ENCODE data around the gene MBNL1. TPM values are rescaled to one million over a fixed set of nuclear protein-coding genes. Genes with fewer than 3 reads are reported as not detected.

MBNL1 gene
- total RNA-seq, 1 experiment from 2014 or later: 200 TPM

DNA sequence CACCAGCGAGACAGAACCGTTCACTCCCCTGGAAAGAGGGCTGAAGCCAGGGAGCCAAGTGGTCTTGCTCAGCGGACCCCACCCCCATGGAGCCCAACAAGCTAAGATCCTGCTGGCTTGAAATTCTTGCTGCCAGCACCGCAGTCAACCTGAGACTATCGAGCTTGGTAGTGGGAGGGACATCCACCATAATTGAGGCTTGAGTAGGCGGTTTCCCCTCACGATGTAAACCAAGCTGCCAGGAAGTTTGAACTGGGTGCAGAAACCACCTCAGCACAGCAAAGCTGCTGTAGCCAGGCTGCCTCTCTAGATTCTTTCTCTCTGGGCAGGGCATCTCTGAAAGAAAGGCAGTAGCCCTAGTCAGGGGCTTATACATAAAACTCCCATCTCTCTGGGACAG lies 151.0 kb downstream of the MBNL1 start:
- no peak for ATAC-seq
- no peak overlapping the region for H2AFZ ChIP-seq (ENCODE audit: low read depth, low read length, poor library complexity, severe bottlenecking)
- H3K4me1 ChIP-seq (ENCODE audit: control insufficient read depth in 1 of 2, insufficient read depth in 2 of 2, low read length in 2 of 2): no peaks in the 10 kb centered on the region
- peaks cover 10 to 21% of the 10 kb centered on the region in 2 experiments; a peak in 3 of 4 replicates for H3K36me3 ChIP-seq (ENCODE audit: control insufficient read depth in 1 of 2, insufficient read depth in 2 of 2, low read length in 2 of 2)
- no peak for DNase-seq (ENCODE audit: low read depth, low spot score)
- H3K9me3 ChIP-seq (ENCODE audit: control insufficient read depth in 1 of 2, insufficient read depth in 1 of 2, low read depth in 1 of 2, low read length in 2 of 2): no peaks in the 10 kb centered on the region
- TF ChIP-seq, protein P1, sequence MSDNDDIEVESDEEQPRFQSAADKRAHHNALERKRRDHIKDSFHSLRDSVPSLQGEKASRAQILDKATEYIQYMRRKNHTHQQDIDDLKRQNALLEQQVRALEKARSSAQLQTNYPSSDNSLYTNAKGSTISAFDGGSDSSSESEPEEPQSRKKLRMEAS (IDR thresholded peaks at IDR 0.05): no peak
- TF ChIP-seq CBX3 (IDR thresholded peaks at IDR 0.05; ENCODE audit: low read depth): no peak
- no peak overlapping the region for H3K4me3 ChIP-seq (replicated peaks in 1 of 2; ENCODE audit: low read depth in 1 of 2, low read length in 2 of 2)
- ChIA-PET POLR2A (no interaction called here), RAD21 (ENCODE audit: low non-redundant PET in 1 of 2, low total read pairs in 2 of 2, uncharacterized antibody in 2 of 2, unreplicated experiment in 2 of 2) (interaction anchor here in 1 of 2 experiments (0.7 kb wide), 1 partner anchor 225 kb away, joined by 3 read pairs; no protein-coding TSS in a partner anchor), CTCF (no interaction called here)
- BruUV-seq (replicated peaks): no TSS peak
- H3K9ac ChIP-seq (ENCODE audit: low read length): no peak overlapping the region
- intact Hi-C loops (cut with micrococcal nuclease): no loop called here
- H3K27me3 ChIP-seq (ENCODE audit: insufficient read depth, low read length): no peaks in the 10 kb centered on the region
- peaks cover 24% of the 10 kb centered on the region for H3K79me2 ChIP-seq (ENCODE audit: insufficient read depth, low read length)
- peaks cover 3% of the 10 kb centered on the region; the same call in 1 of the 2 replicates for H4K20me1 ChIP-seq (ENCODE audit: insufficient read depth)
- no peak overlapping the region for H3K27ac ChIP-seq (ENCODE audit: low read depth, low read length)
- no peaks in the 10 kb centered on the region for H3K9me2 ChIP-seq (ENCODE audit: insufficient read depth)
- H3K4me2 ChIP-seq (ENCODE audit: low read length): no peak overlapping the region

DNA sequence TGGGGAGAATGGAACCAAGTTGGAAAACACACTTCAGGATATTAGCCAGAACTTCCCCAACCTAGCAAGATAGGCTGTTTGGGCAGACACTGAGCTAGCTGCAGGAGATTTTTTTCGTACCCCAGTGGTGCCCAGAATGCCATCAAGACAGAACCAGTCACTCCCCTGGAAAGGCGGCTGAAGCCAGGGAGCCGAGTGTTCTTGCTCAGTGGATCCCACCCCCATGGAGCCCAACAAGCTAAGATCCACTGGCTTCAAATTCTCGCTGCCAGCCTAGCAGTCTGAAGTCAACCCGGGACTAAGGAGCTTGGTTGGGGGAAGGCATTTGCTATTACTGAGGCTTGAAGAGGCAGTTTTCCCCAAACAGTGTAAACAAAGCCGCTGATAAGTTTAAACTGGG lies 152.4 kb downstream of the MBNL1 start:
- CTCF ChIA-PET: no interaction called here
- BruUV-seq (replicated peaks): no TSS peak

More for the DNA sequence above, 152.4 kb downstream of the MBNL1 start:
- DNase-seq (ENCODE audit: low read depth, low spot score) (no peak), ATAC-seq (no peak)
- no peak overlapping the region for H3K4me2 ChIP-seq (ENCODE audit: low read length)
- H3K9me2 ChIP-seq (ENCODE audit: insufficient read depth): no peaks in the 10 kb centered on the region
- no peak overlapping the region for H3K27ac ChIP-seq (ENCODE audit: low read depth, low read length)
- H3K36me3 ChIP-seq (ENCODE audit: control insufficient read depth in 1 of 2, insufficient read depth in 2 of 2, low read length in 2 of 2): peaks cover 5 to 14% of the 10 kb centered on the region in 2 experiments; a peak in 3 of 4 replicates
- H3K27me3 ChIP-seq (ENCODE audit: insufficient read depth, low read length): no peaks in the 10 kb centered on the region
- ChIA-PET POLR2A (no interaction called here), RAD21 (ENCODE audit: low non-redundant PET in 1 of 2, low total read pairs in 2 of 2, uncharacterized antibody in 2 of 2, unreplicated experiment in 2 of 2) (no interaction called here)
- H3K9me3 ChIP-seq (ENCODE audit: control insufficient read depth in 1 of 2, insufficient read depth in 1 of 2, low read depth in 1 of 2, low read length in 2 of 2): no peaks in the 10 kb centered on the region
- intact Hi-C loops (cut with micrococcal nuclease): no loop called here
- no peak overlapping the region for H3K4me3 ChIP-seq (replicated peaks in 1 of 2; ENCODE audit: low read depth in 1 of 2, low read length in 2 of 2)
- H3K9ac ChIP-seq (ENCODE audit: low read length): no peak overlapping the region
- H4K20me1 ChIP-seq (ENCODE audit: insufficient read depth): no peaks in the 10 kb centered on the region; the same call in 1 of the 2 replicates
- peaks cover 10% of the 10 kb centered on the region for H3K79me2 ChIP-seq (ENCODE audit: insufficient read depth, low read length)
- H3K4me1 ChIP-seq (ENCODE audit: control insufficient read depth in 1 of 2, insufficient read depth in 2 of 2, low read length in 2 of 2): no peaks in the 10 kb centered on the region
- H2AFZ ChIP-seq (ENCODE audit: low read depth, low read length, poor library complexity, severe bottlenecking): no peak overlapping the region
- TF ChIP-seq SP1 (IDR thresholded peaks at IDR 0.05; ENCODE audit: low read depth) (no peak), JUND (IDR thresholded peaks at IDR 0.05) (no peak), SRF (IDR thresholded peaks at IDR 0.05; ENCODE audit: low read depth) (no peak), ZFX (IDR thresholded peaks at IDR 0.05) (no peak), EZH2 (IDR thresholded peaks at IDR 0.05) (no peak), TCF7L2 (IDR thresholded peaks at IDR 0.05; ENCODE audit: borderline replicate concordance, extremely low read depth, insufficient read depth, insufficient read length) (no peak), CEBPB (IDR thresholded peaks at IDR 0.05; ENCODE audit: low read depth) (no peak), RAD21 (IDR thresholded peaks at IDR 0.05; ENCODE audit: low read depth) (no peak), ELF1 (IDR thresholded peaks at IDR 0.05; ENCODE audit: borderline replicate concordance, low read depth) (no peak), ZNF274 (IDR thresholded peaks at IDR 0.05; ENCODE audit: low read depth, low read length) (no peak), YY1 (IDR thresholded peaks at IDR 0.05; ENCODE audit: extremely low read depth, insufficient replicate concordance, low read depth, low read length) (no peak)
- TF ChIP-seq, protein P2, sequence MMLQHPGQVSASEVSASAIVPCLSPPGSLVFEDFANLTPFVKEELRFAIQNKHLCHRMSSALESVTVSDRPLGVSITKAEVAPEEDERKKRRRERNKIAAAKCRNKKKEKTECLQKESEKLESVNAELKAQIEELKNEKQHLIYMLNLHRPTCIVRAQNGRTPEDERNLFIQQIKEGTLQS (IDR thresholded peaks at IDR 0.05): no peak
- TF ChIP-seq, protein P3, sequence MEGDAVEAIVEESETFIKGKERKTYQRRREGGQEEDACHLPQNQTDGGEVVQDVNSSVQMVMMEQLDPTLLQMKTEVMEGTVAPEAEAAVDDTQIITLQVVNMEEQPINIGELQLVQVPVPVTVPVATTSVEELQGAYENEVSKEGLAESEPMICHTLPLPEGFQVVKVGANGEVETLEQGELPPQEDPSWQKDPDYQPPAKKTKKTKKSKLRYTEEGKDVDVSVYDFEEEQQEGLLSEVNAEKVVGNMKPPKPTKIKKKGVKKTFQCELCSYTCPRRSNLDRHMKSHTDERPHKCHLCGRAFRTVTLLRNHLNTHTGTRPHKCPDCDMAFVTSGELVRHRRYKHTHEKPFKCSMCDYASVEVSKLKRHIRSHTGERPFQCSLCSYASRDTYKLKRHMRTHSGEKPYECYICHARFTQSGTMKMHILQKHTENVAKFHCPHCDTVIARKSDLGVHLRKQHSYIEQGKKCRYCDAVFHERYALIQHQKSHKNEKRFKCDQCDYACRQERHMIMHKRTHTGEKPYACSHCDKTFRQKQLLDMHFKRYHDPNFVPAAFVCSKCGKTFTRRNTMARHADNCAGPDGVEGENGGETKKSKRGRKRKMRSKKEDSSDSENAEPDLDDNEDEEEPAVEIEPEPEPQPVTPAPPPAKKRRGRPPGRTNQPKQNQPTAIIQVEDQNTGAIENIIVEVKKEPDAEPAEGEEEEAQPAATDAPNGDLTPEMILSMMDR (IDR thresholded peaks at IDR 0.05 in 2 of 3, conservative IDR thresholded peaks at IDR 0.05 in 1 of 3; ENCODE audit: borderline replicate concordance in 1 of 3, insufficient read depth in 1 of 3, low read depth in 2 of 3, low read length in 2 of 3): no peak
- TF ChIP-seq, protein P4, sequence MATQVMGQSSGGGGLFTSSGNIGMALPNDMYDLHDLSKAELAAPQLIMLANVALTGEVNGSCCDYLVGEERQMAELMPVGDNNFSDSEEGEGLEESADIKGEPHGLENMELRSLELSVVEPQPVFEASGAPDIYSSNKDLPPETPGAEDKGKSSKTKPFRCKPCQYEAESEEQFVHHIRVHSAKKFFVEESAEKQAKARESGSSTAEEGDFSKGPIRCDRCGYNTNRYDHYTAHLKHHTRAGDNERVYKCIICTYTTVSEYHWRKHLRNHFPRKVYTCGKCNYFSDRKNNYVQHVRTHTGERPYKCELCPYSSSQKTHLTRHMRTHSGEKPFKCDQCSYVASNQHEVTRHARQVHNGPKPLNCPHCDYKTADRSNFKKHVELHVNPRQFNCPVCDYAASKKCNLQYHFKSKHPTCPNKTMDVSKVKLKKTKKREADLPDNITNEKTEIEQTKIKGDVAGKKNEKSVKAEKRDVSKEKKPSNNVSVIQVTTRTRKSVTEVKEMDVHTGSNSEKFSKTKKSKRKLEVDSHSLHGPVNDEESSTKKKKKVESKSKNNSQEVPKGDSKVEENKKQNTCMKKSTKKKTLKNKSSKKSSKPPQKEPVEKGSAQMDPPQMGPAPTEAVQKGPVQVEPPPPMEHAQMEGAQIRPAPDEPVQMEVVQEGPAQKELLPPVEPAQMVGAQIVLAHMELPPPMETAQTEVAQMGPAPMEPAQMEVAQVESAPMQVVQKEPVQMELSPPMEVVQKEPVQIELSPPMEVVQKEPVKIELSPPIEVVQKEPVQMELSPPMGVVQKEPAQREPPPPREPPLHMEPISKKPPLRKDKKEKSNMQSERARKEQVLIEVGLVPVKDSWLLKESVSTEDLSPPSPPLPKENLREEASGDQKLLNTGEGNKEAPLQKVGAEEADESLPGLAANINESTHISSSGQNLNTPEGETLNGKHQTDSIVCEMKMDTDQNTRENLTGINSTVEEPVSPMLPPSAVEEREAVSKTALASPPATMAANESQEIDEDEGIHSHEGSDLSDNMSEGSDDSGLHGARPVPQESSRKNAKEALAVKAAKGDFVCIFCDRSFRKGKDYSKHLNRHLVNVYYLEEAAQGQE (IDR thresholded peaks at IDR 0.05; ENCODE audit: low read depth): no peak
- TF ChIP-seq, protein P1 (IDR thresholded peaks at IDR 0.05): no peak
